ENCODE data around the gene ASAH2. TPM values are rescaled to one million over a fixed set of nuclear protein-coding genes. Genes with fewer than 3 reads are reported as not detected.

ASAH2 gene
- 0.58 and 0.71 TPM in 2 replicates for total RNA-seq

DNA sequence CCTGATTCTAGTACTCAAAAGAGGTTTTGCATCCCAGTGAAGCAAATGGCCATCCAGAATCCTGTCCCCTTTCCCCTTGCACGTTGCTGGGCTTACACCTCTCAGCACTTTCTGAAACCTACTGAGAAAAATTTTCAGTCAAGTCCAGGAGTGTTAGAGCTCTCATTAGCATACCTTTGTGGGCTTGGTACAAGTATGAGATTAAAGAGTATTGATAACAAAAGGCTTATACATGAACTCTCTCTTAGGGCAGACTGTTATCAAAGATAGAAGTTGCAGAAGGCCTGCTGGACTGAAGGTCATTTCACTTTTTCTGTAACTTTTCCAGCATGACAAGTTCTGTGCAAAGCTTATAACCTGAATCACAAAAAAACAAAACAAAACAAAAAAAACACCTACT is at the start of gene ASAH2:
TSS of gene ASAH2 (minus strand) at position 123 of the 400 bp plus-strand sequence. CDS start 2,906 bp downstream, outside the sequence.

Other genes with a start within 250 kb of the ASAH2 start
- gene WASHC2A, start 183.6 kb downstream of the ASAH2 start, total RNA-seq, result 24.5 and 29.2 TPM in 2 replicates

Data from myometrial cell (primary cell).